ENCODE measurements around the gene PKLR. TPM values are rescaled to one million over a fixed set of nuclear protein-coding genes. Genes with fewer than 3 reads are reported as not detected.

Gene PKLR
- total and polyA plus RNA-seq, 2 of the 8 experiments (the other 6 are each of a cell fraction or from before 2014, with no cell fraction given): 2.3 to 7.5 TPM

DNA sequence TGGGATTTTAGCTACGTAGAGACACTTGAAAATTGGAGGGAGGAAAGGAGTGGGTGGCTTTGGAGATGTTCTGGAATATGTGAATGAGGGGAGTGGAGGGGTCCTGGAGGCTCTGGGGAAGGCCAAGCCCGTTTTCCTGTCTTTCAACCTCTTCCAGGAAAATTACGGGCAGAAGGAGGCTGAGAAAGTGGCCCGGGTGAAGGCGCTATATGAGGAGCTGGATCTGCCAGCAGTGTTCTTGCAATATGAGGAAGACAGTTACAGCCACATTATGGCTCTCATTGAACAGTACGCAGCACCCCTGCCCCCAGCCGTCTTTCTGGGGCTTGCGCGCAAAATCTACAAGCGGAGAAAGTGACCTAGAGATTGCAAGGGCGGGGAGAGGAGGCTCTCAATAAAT is 19.0 kb upstream of the PKLR start:
- Histone ChIP-seq H3K79me1 (ENCODE audit: low read depth, low read length) (no peaks in the 10 kb centered on the region), H3K36me3 (ENCODE audit: control insufficient read depth in 2 of 4, insufficient read depth in 4 of 4, low read length in 3 of 4) (peaks cover 4 to 25% (median 16%) of the 10 kb centered on the region in 4 experiments; a peak in 6 of 8 replicates), H3K4me2 (ENCODE audit: insufficient read depth in 1 of 2, low read depth in 2 of 2, low read length in 2 of 2) (peak overlapping the region; percentile 73 to 97), H2BK5ac (ENCODE audit: low read depth, low read length) (peak overlapping the region; percentile 60), H2AFZ (ENCODE audit: low read length) (no peak overlapping the region), H3K4me3 (ENCODE audit: extremely low read depth in 1 of 4, insufficient read depth in 2 of 4, low read depth in 3 of 4, low read length in 4 of 4) (peak overlapping the region; percentile 42 to 94 (median 76); a peak in 7 of 8 replicates), H3K79me2 (ENCODE audit: control insufficient read depth in 1 of 2, insufficient read depth in 2 of 2, low read length in 2 of 2) (no peaks in the 10 kb centered on the region), H3K56ac (replicated peaks; ENCODE audit: insufficient read length, low read depth, low read length) (no peak overlapping the region), H3K18ac (ENCODE audit: extremely low read depth, low read length) (no peak overlapping the region), H3K4me1 (replicated peaks in 1 of 4; ENCODE audit: control insufficient read depth in 3 of 4, insufficient read depth in 4 of 4, low read length in 3 of 4) (peaks cover 6 to 20% (median 12%) of the 10 kb centered on the region in 4 experiments; a peak in 6 of 7 replicates), H3K27me3 (replicated peaks in 1 of 4; ENCODE audit: control insufficient read depth in 3 of 4, extremely low read depth in 1 of 4, insufficient read depth in 3 of 4, low read length in 3 of 4) (peaks cover 0 to 5% (median 3%) of the 10 kb centered on the region in 4 experiments; a peak in 4 of 7 replicates), H3K4ac (replicated peaks; ENCODE audit: insufficient read length, low read depth, low read length) (no peak overlapping the region), H3K14ac (ENCODE audit: insufficient read length) (no peak overlapping the region), H3K9ac (replicated peaks in 1 of 4; ENCODE audit: extremely low read depth in 1 of 4, low read depth in 3 of 4, low read length in 3 of 4) (no peak overlapping the region), H2BK20ac (ENCODE audit: low read length) (no peak overlapping the region), H4K8ac (ENCODE audit: extremely low read depth, insufficient read depth, low read length) (no peak overlapping the region), H3K23me2 (ENCODE audit: low read depth, low read length) (peaks cover 16% of the 10 kb centered on the region; the same call in 1 of the 2 replicates), H2BK15ac (ENCODE audit: low read length) (no peak overlapping the region), H3K9me3 (ENCODE audit: insufficient read depth in 2 of 2, low read depth in 1 of 2, low read length in 1 of 2) (no peaks in the 10 kb centered on the region), H2AK5ac (ENCODE audit: low read depth, low read length) (no peak overlapping the region), H4K5ac (ENCODE audit: insufficient read length, low read depth, low read length) (no peak overlapping the region), H4K20me1 (replicated peaks in 1 of 2; ENCODE audit: control insufficient read depth in 1 of 2, insufficient read depth in 2 of 2, low read length in 2 of 2) (peaks cover 8 to 18% of the 10 kb centered on the region in 2 experiments), H2BK120ac (replicated peaks; ENCODE audit: low read depth, low read length) (no peak overlapping the region), H3K23ac (ENCODE audit: insufficient read length) (no peak overlapping the region), H3K27ac (ENCODE audit: low read depth, low read length) (no peak overlapping the region), H4K91ac (replicated peaks; ENCODE audit: insufficient read length, low read length) (no peak overlapping the region), H2BK12ac (ENCODE audit: low read depth, low read length) (no peak overlapping the region)
- POLR2A ChIA-PET (ENCODE audit: partially characterized antibody): interaction anchor here (0.8 to 4.6 kb wide), 16 partner anchors 8 to 147 kb away, joined by 3 to 21 read pairs (median 4); partner anchors contain the start of genes CLK2, FDPS, KRTCAP2 and MTX1
- 73% methylated on average over 11 of the region's 11 CpGs; no CpG with 5 or more reads in 1 of the 2 experiments for WGBS, 2 experiments (ENCODE audit: extremely low coverage in 1 of 2, insufficient coverage in 1 of 2, insufficient read length in 1 of 2, insufficient replicate concordance in 2 of 2, low coverage in 1 of 2, low lambda C conversion rate in 2 of 2, missing lambda C conversion rate in 1 of 2)
- no peak for DNase-seq (ENCODE audit: low read depth in 1 of 2, low spot score in 2 of 2)
- FAIRE-seq: no peak
- CTCF ChIA-PET (ENCODE audit: partially characterized antibody): interaction anchor here (0.8 to 15.0 kb wide), 9 partner anchors 9 to 127 kb away, joined by 3 to 227 read pairs (median 8); partner anchors contain the start of genes CLK2, ENTREP3 and FDPS
- TF ChIP-seq ASH2L (IDR thresholded peaks at IDR 0.05; ENCODE audit: low read length) (no peak), TAF1 (IDR thresholded peaks at IDR 0.05; ENCODE audit: low read depth, low read length) (no peak), CEBPB (IDR thresholded peaks at IDR 0.05; ENCODE audit: low read depth, low read length) (no peak), KDM5A (IDR thresholded peaks at IDR 0.05; ENCODE audit: low read length) (no peak), POU5F1 (IDR thresholded peaks at IDR 0.05; ENCODE audit: low read depth, low read length) (no peak), SIN3A (conservative IDR thresholded peaks at IDR 0.05 in 1 of 2, IDR thresholded peaks at IDR 0.05 in 1 of 2; ENCODE audit: low read depth in 1 of 2, low read length in 2 of 2) (no peak), KDM4A (IDR thresholded peaks at IDR 0.05; ENCODE audit: low read depth, low read length, severe bottlenecking) (no peak), CREB1 (IDR thresholded peaks at IDR 0.05) (no peak), JUND (IDR thresholded peaks at IDR 0.05; ENCODE audit: low read length) (no peak)

All from H1 (cell line).